GM18502 (cell line): ENCODE data around the gene LAMA3.

Source experiments
- ATAC-seq: cut with Tn5 transposase; IDR thresholded peaks from one replicate; pipeline ENCODE4 v1.9.1; 2021; ENCODE audit warnings: mild to moderate bottlenecking; ENCODE audit not compliant: unreplicated experiment, poor library complexity

Gene LAMA3

GRCh38 chr18:24003903-24004640 is 314.8 kb downstream of the LAMA3 start:
- ATAC-seq: no peak
